HG03432 (cell line): ENCODE measurements around the gene TMEM125.

Source experiments
- ATAC-seq: cut with Tn5 transposase; IDR thresholded peaks from one replicate; pipeline ENCODE4 v1.9.1; 2021; ENCODE audit warnings: mild to moderate bottlenecking, moderate library complexity; ENCODE audit not compliant: unreplicated experiment

The TMEM125 gene

GRCh38 chr1:43307458-43308158, 37.8 kb downstream of the TMEM125 start:
- no peak for ATAC-seq

DNA sequence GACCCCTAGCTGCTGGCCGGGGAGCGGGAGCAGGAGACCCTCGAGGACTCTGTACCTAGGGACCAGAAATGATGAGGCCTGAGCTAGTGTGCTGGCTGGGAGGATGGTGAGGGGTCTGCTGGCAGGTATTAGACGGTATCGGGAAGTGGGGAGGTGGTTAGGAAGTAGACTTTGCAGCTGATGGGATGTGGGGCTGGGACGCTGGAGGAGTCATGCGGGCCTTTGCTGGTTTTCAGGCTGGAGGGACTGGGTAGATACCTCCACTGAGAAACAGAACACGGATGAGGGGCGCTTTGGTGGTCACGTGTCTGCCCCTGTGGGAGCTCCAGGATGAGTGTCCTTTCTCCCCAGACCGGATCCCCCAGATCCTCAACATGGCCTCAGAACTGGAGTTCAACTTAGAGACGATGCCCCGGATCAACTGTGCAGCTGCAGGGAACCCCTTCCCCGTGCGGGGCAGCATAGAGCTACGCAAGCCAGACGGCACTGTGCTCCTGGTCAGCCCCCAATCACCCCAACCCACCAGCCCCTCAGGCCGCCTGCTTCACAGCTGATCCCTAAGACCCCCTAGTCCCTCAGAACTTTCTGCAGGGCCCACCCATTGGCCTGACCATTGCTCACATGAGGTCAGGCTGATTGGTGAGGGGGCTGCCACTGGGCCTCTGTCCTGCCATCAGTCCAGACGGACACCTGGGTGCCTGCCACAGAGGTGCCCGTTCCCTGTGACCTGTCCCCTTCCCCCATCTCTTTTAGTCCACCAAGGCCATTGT, 39.0 kb downstream of the TMEM125 start:
- ATAC-seq, result no peak

- ATAC-seq, result no peak
Measured at GRCh38 chr1:43309405-43310025, 39.7 kb downstream of the TMEM125 start.

DNA sequence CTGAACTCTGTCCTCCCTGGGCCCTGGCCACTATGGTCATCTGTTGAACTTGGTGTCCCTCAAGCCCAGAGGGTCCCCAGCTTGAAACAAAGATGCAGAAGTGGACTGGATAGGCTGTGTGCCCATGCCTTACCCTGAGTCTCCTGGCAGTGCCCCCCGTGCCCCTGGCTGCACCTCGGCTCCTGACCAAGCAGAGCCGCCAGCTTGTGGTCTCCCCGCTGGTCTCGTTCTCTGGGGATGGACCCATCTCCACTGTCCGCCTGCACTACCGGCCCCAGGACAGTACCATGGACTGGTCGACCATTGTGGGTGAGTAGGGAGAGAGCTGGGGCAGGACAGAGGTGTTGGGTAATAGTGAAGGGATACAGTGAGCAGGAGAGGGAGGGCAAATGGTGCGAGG, 41.7 kb downstream of the TMEM125 start:
- ATAC-seq, result no peak

DNA sequence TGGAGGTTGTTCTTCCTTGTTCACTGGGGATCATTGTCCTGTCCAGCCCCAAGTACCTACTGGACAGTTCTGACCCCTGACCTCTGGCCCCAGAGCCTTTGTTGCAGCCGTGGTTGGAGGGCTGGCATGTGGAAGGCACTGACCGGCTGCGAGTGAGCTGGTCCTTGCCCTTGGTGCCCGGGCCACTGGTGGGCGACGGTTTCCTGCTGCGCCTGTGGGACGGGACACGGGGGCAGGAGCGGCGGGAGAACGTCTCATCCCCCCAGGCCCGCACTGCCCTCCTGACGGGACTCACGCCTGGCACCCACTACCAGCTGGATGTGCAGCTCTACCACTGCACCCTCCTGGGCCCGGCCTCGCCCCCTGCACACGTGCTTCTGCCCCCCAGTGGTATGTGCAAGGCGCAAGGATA, 42.4 kb downstream of the TMEM125 start:
- no peak for ATAC-seq

GRCh38 chr1:43312663-43313515, 43.1 kb downstream of the TMEM125 start:
- ATAC-seq, result no peak

DNA sequence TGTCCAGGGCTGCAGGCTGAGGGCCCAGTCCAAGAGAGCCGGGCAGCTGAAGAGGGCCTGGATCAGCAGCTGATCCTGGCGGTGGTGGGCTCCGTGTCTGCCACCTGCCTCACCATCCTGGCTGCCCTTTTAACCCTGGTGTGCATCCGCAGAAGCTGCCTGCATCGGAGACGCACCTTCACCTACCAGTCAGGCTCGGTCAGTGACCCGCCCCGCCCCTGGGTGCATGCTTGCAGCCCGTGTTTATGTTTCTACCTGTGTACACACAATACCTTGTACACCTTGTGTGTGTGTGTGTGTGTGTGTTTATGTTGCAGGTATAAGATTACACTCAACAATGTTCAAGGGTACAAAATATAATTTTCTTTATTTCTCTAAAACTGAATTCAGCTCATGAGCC, 44.0 kb downstream of the TMEM125 start:
- no peak for ATAC-seq

GRCh38 chr1:43314233-43314632, 44.5 kb downstream of the TMEM125 start:
- ATAC-seq, result no peak

DNA sequence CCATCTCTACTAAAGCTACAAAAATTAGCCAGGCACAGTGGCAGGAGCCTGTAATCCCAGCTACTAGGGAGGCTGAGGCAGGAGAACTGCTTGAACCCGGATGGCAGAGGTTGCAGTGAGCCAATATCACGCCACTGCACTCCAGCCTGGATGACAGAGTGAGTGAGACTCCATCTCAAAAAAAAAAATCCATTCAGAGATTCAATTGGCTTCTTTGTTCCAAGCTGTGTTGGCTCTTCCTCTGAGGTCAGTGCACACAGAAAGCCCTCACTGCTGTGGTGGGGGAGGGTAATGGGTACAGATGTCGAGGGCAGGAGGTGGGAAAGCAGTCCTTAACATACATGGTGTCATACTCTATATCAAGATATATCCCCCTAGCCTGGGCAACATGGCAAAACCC, 45.7 kb downstream of the TMEM125 start:
- ATAC-seq, result no peak

DNA sequence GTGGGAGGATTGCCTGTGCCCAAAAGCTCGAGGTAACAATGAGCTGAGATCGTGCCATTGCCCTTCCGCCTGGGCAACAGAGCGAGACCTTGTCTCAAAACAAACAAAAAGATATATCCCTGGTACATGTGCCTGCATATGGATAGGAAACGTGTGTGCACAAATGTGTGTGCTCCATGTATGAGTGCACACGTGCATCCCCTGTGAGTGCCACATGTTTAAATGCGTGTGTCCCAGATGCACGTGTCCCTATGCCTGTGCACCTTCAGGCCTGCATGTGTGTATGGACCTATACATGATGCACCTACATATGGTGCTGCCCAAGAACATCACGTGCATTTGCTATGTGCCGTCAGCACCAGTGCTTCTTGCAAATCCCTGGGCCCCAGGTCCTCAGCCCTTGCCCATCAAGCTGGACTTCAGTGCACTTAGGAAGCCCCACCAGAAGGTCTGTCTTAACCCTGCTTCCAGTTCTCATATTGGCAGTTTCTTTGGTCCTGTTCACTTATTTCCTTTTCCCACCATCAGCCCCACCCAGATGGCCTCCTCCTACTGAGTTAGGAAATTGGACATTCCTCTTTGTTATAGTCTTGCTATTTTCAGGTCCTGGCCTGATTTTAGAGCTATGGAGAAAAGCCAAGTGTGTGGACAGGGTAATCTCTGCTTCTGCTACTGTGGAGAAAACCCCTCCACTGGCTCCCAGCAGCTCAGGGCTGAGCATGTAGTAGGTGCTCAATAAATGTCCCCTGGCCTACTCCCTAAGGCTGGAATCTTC, 46.4 kb downstream of the TMEM125 start:
- no peak for ATAC-seq

GRCh38 chr1:43316738-43317520, 47.1 kb downstream of the TMEM125 start:
- no peak for ATAC-seq

DNA sequence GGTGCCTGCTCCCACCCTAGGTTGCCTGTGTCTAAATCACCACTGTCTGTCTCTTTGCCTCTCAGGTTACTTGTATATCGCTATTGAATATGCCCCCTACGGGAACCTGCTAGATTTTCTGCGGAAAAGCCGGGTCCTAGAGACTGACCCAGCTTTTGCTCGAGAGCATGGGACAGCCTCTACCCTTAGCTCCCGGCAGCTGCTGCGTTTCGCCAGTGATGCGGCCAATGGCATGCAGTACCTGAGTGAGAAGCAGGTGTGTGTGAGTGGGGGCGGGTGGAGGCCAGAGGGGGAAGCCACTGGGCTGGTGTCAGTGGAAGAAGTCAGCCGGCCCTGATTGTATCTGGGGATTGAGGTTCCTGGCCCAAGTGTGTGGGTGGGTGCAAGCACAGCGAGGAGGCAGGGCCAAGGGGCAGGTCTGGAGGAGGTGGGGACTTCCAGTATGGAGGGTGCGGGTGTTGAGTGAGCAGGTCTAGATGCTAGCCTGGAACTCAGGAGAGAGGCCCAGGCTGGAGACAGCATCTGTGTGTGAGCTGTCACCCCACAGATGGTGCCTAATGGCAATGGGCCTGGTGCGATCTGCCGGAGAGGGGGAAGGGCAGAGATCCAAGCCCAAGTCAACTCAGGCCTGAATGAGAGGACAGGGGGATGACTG, 48.2 kb downstream of the TMEM125 start:
- ATAC-seq, result no peak

GRCh38 chr1:43318831-43319230, 49.0 kb downstream of the TMEM125 start:
- no peak for ATAC-seq

- no peak for ATAC-seq
Measured at GRCh38 chr1:43319288-43319687, 49.5 kb downstream of the TMEM125 start.

GRCh38 chr1:43319766-43320165, 50.0 kb downstream of the TMEM125 start:
- ATAC-seq, result no peak

DNA sequence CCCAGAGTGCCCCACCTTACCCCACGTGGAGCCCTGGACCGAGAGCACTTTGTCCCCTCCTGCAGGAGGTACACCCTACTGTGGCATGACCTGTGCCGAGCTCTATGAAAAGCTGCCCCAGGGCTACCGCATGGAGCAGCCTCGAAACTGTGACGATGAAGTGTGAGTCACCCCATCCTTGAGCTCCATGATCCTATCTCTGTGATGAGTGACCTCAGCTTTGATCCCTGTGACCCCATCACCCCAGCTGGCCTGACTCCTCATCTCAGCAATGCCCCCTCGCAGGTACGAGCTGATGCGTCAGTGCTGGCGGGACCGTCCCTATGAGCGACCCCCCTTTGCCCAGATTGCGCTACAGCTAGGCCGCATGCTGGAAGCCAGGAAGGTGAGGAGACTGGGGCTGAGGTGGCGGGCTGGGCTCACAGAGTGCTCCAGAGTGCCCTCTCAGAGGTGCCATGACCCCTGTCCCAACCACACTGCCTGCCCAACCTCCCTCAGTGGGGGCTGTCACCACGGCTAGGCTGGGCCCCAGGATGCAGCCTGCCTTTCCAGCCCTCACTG, 51.6 kb downstream of the TMEM125 start:
- ATAC-seq, result no peak

DNA sequence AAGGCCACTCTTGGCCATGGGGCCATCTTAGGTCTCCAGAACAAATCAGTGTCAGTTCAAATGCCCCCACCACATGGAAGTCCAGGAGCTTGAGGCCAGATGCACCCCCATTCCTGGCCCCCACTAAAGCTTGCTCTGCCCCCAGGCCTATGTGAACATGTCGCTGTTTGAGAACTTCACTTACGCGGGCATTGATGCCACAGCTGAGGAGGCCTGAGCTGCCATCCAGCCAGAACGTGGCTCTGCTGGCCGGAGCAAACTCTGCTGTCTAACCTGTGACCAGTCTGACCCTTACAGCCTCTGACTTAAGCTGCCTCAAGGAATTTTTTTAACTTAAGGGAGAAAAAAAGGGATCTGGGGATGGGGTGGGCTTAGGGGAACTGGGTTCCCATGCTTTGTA, 52.7 kb downstream of the TMEM125 start:
- no peak for ATAC-seq
